ENCODE results near the gene TNS3.

The TNS3 gene

DNA sequence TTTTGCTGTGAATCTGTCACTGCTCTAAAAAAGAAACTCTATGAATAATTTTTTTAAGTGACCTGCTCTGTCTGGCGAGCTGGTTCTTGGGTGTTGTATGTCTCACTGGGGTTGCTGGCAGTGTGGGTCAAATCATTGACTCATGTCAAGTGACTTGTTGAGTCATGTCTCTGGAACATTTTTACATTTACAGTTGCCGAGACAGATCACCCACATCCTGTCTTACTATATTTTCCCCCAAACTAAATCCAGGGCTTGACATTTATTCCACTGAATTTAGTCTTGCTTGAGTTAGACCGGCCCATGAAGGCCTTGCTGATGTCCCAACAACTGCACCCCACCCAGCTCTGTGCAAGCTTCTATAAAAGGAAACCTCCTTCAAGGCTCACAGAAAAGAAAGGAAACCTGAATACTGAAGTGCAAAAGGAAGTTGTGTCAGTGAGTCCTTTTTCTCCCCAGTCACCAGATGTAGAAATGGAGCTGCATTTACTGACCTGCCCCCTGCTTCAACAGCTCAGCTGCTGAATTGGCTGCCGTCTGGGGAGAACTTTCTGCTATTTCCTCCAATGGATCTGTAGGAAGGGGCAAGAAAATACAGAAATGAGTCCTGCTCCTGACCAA, 290.3 kb downstream of the TNS3 start:
- TF ChIP-seq, protein P1, sequence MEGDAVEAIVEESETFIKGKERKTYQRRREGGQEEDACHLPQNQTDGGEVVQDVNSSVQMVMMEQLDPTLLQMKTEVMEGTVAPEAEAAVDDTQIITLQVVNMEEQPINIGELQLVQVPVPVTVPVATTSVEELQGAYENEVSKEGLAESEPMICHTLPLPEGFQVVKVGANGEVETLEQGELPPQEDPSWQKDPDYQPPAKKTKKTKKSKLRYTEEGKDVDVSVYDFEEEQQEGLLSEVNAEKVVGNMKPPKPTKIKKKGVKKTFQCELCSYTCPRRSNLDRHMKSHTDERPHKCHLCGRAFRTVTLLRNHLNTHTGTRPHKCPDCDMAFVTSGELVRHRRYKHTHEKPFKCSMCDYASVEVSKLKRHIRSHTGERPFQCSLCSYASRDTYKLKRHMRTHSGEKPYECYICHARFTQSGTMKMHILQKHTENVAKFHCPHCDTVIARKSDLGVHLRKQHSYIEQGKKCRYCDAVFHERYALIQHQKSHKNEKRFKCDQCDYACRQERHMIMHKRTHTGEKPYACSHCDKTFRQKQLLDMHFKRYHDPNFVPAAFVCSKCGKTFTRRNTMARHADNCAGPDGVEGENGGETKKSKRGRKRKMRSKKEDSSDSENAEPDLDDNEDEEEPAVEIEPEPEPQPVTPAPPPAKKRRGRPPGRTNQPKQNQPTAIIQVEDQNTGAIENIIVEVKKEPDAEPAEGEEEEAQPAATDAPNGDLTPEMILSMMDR (IDR thresholded peaks at IDR 0.05; ENCODE audit: borderline replicate concordance, insufficient read depth, low read depth, low read length): no peak
- H3K4me3 ChIP-seq (ENCODE audit: low read depth, low read length): no peak overlapping the region

DNA sequence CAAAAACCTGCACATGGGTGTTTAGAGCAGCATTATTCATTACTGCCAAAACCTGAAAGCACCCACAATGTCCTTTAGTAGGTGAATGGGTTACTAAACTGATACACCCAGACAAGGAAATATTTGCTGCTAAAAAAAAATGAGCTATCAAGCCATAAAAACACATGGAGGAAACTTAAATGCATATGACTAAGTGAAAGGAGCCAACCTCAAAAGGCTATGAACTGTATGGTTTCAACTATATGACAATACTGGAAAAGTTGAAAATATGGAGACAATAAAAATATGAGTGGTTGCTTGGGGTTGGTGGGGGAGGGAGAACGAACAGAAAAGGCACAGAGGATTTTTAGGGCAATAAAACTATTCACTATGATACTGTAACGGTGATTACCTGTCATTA, 291.0 kb downstream of the TNS3 start:
- no peak overlapping the region for H3K4me3 ChIP-seq (ENCODE audit: low read depth, low read length)
- TF ChIP-seq, protein P1 (IDR thresholded peaks at IDR 0.05; ENCODE audit: borderline replicate concordance, insufficient read depth, low read depth, low read length): no peak

DNA sequence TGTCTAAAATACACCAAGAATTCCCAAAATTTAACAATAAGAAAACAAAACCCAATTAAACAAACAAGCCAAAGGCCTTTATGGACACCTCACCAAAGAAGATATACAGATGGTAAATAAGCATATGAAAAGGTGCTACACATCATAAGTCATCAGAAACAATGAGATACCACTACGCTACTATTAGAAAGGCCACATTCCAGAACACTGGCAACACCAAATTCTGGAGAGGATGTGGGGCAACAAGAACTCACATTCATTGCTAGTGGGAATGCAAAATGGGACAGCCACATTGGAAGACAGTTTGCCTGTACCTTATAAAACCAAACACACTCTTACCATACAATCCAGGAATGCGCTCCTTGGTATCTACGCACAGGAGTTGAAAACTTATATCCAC, 291.4 kb downstream of the TNS3 start:
- TF ChIP-seq, protein P1 (IDR thresholded peaks at IDR 0.05; ENCODE audit: borderline replicate concordance, insufficient read depth, low read depth, low read length): no peak
- H3K4me3 ChIP-seq (ENCODE audit: low read depth, low read length): no peak overlapping the region

DNA sequence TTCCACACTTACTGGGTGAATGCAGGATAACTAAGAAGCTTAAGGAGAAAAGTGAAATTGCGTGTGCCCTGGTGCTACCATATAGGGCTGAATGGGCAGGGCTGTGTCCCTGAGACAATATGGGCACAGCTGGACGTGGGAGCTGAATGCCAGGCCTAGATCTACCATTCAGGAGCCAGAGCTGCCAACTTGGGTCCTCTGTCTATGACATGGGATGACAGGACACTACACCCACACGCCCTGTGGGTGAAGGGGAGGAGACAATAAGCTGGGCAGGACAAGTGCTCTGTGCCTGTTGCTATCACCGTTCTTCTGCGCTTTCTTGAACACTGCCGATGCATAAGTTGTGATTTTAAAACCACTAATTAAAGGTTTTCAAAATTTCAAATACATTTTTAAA, 293.9 kb downstream of the TNS3 start:
- no peak overlapping the region for H3K4me3 ChIP-seq (ENCODE audit: low read depth, low read length)
- TF ChIP-seq, protein P1 (IDR thresholded peaks at IDR 0.05; ENCODE audit: borderline replicate concordance, insufficient read depth, low read depth, low read length): no peak

DNA sequence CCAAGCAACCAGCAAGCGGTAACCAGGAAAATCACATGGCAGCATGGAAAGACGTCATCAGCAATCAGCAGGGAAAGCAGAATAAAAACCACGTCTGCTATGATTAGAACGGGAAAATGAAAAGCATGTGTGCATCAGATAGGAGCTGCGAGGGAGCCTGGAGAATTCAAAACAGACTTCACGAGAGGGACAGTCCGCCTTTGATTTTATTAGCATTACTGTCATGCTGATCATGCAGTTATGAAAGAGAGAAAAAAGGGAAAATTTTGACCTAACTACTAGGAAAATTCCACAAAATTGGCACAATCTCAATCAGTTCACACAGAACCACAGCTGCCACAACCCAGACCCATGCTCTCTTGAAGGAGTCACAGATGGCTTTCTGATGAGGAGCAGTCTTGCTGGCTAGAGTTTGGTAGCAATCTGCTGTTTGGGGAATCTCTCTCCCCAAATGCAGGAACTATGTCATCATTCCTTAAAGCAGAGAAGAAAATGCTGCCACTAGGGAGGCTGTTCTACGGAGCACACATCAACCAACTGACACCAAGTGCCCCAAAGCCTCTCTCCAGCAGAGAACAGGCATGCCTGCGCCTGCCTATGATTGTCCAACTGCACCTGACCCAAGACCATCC, 295.9 kb downstream of the TNS3 start:
- no peak overlapping the region for H3K4me3 ChIP-seq (ENCODE audit: low read depth, low read length)
- TF ChIP-seq, protein P1 (IDR thresholded peaks at IDR 0.05; ENCODE audit: borderline replicate concordance, insufficient read depth, low read depth, low read length): no peak

DNA sequence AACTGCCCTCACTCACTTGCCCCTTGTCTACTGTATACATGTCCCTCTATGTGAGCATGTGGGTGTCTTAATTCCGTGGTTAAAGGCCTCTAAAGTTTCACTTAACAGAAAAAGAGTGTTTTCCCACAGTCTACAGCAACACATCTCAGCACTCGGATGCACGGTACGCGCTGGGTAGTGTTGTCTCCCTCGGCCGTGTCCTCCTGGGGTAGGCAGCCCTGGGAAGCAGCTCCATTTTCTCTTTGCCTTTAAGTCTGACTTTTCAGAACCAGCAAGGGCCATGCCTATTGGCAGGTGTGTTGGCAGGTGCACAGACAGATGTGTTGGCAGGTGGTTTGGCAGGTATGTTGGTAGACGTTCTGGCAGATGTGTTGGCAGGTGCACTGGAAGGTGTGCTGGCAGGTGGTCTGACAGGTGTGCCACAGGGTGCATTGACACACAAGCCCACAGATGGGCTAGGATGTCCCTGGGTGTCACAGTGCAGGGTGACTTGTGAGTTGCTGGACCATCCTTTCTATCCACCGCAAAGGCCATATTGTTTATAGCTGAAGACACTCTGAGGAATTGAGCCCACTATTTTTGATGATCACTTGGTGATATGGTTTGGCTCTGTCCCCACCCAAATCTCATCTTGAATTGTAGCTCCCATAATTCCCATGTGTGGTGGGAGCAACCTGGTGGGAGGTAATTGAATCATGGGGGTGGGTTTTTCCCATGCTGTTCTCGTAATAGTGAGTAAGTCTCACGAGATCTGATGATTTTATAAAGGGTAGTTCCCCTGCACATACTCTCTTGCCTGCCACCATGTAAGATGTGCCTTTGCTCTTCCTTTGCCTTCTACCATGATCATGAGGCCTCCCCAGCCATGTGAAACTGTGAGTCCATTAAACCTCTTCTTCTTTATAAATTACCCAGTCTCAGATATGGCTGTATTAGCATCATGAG, 296.9 kb downstream of the TNS3 start:
- no peak overlapping the region for H3K4me3 ChIP-seq (ENCODE audit: low read depth, low read length)
- TF ChIP-seq, protein P1 (IDR thresholded peaks at IDR 0.05; ENCODE audit: borderline replicate concordance, insufficient read depth, low read depth, low read length): no peak

Data from GM12875 (cell line).